Left ventricle myocardium superior (tissue), 1 donor: ENCODE results near the gene ARSG. TPM values are rescaled to one million over a fixed set of nuclear protein-coding genes. Genes with fewer than 3 reads are reported as not detected.

Experiments used
- ATAC-seq: fragments of 200-7000 bp; cut with Tn5 transposase; one replicate; pipeline ENCODE4 v1.9.1; 2020; ENCODE audit warnings: mild to moderate bottlenecking, moderate library complexity
- DNase-seq: peaks from one replicate; pipeline ENCODE4 v3.0.0-alpha.2; 2020
- intact Hi-C: fragments of 100-400 bp; cut with micrococcal nuclease; formaldehyde crosslinking; loops from one replicate; pipeline ENCODE4 v1.11.0; 2022
- total RNA-seq: library from RNA; stranded (reverse); fragmentation: NEBNext Ultra II Directional; extraction: Animal tissue kit (Norgen Biotek cat#: 25700); gene quantifications from one replicate; pipeline ENCODE4 v1.2.1, GENCODE V29; 2021
- donor health status: DM: no; HTN: yes; CAD: no; lungs with severe emphysema.

Gene ARSG
- total RNA-seq, 1 donor from 2014 or later, result 3.3 TPM

DNA sequence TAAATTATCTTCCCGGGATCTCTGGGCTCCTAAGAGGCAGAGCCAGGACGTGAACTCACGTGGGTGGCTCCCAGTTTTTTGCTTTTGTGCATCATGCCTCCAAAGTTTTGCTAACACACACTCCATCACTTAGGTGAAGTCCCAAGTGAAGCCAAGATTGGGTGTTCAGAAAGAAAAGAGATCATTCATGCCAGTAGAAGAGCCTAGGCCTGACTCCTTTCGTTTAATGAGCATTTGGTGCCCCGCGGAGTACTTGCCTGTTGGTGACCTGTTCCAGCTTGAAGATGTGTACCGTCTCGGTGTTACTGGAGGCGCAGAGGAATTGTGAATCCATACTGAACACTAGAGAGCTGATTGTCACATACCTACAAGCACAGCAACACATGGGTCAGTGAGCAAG is 141.9 kb downstream of the ARSG start:
- no peak for DNase-seq
- no peak for ATAC-seq
- intact Hi-C loops, result loop anchor here (10.0 kb wide), 1 partner anchor 168 kb away; no protein-coding TSS in a partner anchor

DNA sequence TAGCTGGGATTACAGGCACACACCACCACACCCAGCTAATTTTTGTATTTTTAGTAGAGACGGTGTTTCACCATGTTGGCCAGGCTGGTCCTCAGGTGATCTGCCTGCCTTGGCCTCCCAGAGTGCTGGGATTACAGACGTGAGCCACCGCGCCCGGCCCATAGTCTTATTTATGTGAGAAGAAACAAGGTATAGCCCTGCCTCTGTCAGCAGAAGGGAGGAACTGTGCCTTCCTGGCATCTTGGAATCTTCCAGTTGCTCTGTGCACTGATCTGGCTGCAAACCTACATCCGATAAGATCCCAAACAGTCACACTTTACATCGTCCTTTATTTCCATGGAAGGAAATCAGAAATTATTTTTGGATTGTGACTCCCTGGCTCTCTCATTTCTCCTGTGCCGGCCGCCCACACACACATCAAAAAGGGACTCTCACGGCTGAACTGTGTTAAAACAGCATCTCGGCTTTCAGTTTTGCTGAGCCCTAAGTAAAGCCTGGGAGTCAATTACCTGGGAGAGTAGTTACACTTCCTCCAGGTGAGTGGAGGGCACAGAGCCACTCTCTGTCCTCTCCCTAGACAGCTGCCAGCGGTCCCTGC is 142.7 kb downstream of the ARSG start:
- DNase-seq (no peak), ATAC-seq (no peak)
- intact Hi-C loops, result loop anchor here (10.0 kb wide), 1 partner anchor 169 kb away; no protein-coding TSS in a partner anchor

DNA sequence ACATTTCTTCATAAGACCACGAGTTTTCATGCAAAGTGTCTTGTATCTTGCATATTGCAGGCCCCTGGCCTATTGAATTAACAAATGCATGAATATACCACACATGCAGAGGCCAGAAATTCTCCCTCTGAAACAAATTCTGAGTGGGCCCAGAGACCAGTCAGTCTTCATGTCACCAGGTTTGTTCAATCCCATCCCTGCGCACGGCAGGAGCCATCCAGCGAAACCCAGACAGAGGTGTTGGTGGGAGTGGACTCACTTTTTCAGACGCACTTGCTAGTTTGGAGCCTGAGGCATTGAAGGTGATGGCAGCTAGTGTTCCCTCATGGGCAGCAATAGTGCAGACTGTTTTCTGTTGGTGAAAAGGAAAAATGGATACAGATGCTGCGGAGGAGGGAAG is 144.1 kb downstream of the ARSG start:
- intact Hi-C loops, result loop anchor here (10.0 kb wide), 1 partner anchor 171 kb away; no protein-coding TSS in a partner anchor
- DNase-seq (no peak), ATAC-seq (no peak)

DNA sequence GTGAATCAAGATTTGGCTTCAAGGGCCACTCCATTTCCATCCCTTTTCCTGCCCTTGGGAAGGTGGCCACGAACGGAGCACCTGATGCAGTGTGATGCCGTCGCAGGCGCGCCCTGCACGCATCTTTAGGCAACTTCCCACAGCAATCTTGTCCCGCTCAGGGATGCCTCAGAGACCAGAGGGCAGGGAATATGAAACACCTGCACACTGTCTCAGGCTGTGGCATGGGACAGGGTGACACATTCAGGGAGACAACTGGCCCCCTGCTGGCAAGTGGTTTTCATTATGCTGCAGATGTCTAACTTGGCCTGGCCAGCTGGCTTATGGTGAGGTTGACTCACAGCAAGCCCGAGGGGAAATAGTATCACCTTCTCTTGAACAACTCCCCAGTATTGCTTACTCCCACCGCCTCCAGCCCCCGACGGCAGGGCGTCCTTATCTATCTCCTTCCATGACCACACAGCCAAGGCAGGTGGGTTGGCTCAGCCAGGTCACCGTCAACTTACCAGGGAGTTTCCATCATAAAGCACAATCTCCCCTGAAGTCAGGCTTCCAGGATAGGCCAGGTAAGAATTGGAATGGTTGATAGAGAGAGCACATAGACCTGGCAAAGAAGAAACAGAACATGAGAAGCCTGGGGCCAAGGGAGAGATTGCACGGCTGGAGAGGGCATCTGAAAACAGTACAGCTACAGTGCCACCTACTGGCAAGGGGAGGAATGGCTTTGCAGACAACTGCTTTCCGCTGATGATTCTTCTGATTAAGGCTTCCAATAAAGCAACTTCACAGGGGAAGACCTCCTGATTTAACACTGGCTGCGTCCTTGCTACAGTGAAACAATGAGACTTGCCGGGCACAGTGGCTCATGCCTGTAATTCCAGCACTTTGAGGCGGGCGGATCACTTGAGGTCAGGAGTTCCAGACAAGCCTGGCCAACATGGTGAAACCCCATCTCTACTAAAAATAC is 144.9 kb downstream of the ARSG start:
- ATAC-seq, result peak; percentile 60
- intact Hi-C loops, result loop anchor here (10.0 kb wide), 1 partner anchor 171 kb away; no protein-coding TSS in a partner anchor
- DNase-seq, result peak; percentile 70

DNA sequence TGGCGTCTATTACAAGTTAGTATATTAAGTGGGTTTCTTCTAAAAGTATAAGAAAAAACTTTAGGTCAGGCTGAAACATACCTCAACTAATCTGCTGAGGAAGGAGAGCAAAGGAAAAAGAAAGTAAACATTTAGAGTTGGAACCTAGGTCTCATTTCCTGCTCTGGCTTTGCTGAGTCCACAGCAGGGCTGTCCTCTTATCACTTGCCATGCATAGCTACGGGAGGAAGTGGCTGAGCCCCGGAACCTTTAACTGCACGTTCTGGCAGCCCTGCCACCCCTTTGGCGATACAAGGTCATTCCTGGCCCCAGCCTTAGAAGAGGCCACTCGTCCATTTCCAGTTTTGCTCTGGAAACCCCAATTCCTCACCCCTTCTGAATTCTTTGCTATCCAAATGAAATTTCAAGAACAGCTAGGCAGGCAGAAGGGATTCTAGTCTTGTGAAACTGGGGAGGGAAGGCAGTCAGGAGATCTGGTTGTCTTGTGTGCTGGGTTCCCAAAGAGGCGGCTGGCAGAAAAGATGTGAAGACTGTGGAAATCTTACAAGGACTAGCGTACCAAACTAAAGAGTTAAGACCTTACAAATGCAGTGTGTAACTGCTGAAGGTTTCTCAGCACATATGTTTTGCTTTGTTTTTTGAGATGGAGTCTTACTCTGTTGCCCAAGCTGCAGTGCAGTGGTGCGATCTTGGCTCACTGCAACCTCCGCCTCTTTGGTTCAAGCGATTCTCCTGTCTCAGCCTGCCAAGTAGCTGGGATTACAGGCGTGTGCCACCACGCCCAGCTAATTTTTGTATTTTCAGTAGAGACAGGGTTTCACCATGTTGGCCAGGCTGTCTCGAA is 146.9 kb downstream of the ARSG start:
- intact Hi-C loops, result loop anchor here (10.0 kb wide), 1 partner anchor 173 kb away; no protein-coding TSS in a partner anchor
- ATAC-seq (peak; percentile 71), DNase-seq (peak; percentile 68)

DNA sequence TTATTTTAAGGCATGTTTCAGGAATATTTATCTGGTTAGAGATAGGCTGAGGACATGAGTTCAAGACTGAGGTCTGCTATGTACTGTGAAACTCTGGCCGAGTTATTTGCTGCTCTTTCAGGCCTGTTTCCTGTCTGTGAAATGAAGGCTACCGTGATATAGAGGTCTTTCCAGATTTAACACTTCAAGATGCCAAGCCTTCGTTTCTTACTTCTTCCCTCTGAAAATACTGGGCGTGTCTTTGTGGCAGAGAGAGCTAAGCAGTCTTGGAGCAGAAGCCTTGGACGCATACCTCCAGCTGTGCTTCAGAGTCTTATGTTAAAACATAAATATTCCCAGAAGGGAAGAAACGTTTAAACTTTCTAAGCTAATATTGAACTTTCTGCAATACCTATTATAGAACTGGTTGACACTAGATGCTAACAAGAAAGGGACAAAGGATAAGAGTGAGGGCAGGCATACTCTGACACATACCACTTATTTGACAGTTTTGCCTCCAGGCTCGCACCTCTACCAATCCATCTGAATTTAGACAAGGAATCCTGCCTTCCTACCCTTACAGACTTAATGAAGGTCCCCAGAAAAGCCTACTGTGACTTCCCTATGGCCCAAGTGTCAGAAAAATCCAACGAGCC is 148.5 kb downstream of the ARSG start:
- intact Hi-C loops, result loop anchor here (10.0 kb wide), 1 partner anchor 175 kb away; no protein-coding TSS in a partner anchor
- DNase-seq (no peak), ATAC-seq (no peak)

DNA sequence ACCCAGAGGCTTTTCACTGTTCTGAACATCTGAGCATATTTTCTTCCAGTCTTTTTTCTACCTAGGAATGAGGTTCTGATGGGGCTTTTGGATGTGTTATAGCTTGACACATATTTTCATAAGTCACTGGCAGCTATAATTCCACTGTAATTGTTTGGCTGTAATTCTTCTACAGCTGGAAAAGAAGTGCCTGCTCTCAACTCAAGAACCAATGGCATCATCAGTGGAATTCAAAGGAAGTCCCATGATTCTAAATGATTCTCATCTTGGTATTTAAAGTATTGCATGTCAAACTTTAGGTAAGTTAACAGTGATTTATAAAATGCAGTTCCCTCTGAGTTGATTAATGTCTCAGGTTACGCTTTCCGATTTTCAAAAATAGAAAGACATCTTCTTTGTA is 149.2 kb downstream of the ARSG start:
- intact Hi-C loops, result no loop called here
- DNase-seq (no peak), ATAC-seq (no peak)

DNA sequence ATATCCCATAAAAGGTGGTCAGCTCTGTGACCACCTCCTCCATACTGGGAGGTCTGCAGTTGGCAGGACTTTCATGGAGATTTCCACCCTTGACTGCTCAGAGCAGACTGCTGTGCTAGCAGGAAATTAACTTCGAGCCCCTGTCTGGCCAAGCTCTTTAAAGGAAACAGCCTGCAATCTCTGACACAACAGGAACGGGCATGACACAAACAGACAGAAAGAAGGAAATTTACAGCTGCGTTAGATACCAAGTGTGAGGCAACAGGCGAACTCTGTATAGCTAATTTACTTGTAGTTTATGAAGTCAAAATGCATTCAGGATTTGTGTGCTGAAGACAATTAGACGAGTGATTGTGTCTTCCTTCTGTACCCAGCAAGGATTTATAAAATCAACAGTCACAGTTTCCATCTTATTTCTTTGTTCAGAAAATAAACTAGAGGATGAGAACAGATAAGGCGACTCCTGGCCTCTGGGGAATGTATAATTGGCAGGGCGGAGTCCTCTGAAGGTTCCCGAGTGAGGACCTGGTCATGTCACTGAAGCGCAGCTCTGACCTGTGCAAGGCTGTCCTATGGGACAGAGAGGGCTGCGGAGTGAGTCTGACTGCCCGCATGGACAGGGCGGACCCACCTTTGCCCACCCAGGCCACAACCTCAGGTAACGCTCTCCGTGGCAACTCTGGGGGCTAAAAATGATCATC is 149.9 kb downstream of the ARSG start:
- ATAC-seq (peak; percentile 6), DNase-seq (no peak)
- intact Hi-C loops, result no loop called here

DNA sequence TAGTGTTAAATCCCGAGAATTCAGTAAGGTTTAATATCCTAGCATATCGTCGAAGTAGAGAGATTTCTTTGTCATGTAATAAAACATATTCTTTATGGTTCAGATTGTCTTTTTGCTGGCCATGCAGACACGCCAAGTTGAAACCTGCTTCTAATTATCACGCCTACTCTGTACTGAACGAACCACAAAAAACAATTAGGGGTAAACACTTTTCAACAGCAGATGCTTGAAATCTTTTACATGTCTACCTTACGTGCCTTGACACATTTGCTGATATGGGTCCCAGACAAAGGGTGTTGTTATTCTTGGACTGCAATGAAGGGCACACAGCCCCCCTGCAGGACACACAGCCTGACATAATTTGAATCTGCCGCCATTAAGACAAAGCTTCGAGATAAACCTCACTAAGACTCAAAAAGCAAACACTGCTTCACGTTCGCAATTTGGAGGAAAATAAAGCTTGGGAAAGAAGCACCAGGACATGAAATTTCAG is 152.7 kb downstream of the ARSG start:
- intact Hi-C loops, result no loop called here
- DNase-seq (no peak), ATAC-seq (no peak)

DNA sequence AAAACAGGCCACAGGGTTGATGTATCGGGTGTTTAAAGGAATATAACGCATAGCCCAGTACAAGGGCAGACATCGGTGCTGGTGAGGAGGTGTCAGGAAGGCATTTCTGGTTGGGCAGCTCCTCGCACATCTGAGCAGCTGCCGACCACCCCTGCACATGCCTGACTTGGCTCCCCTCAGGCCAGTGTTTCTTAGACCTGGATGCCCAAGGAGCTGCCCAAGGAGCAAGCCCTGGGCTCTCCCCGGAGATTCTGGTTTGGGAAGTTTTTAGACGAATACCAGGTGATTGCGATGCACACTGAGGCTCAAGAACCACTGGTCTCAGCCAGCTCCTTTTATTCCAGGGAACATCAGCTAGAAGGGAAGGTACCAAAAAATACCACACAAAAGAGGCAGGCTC is 154.4 kb downstream of the ARSG start:
- ATAC-seq, result no peak
- intact Hi-C loops, result no loop called here
- no peak for DNase-seq

DNA sequence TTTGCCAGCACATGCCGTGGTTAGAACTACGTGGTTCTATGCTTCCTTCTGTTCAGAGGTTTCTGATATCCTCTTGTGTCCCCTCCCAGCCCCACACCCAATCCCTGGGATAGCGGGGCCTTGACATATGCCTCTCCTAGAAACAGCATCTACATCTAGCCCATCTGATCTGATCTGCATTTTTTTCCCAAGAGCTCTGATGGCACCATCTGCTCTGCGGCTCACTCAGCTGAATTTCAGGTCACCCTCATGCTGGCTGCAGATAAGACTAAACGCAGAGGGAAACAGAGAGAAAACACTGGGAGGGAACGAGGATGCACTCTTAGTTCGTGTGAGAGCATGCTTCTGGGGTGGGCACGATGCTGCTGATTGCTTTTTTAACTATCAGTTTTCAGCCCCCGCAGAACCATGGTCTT is 155.3 kb downstream of the ARSG start:
- ATAC-seq (no peak), DNase-seq (no peak)
- intact Hi-C loops, result no loop called here

DNA sequence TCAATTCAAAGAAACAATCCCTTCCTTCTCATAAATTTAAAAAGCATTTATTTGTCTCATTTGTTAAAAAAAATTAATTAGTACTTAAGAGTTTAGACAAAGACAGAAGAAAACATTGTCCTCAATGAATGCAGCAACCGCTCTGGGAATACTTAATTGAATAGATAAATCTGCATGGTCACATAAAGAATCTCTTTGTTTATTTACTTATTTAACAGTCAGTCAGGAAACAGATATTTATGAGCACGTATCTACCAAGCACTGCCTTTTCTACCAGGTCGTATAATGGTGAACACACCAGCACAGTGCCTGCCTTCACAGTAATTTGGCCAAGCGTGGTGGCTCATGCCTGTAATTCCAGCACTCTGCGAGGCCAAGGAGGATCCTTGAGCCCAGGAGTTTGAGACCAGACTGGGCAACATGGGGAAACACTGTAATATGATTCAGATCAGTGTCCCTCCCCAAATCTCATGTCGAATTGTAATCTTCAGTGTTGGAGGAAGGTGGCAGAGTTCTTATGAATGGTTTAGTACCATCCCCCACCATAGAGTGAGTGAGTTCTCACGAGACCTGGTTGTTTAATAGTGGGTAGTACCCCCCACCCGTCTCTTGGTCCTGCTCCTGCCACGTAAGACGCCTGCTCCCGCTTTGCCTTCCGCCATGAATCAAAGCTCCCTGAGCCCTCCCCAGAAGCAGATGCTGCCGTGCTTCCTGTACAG is 157.9 kb downstream of the ARSG start:
- DNase-seq, result no peak
- ATAC-seq, result no peak

DNA sequence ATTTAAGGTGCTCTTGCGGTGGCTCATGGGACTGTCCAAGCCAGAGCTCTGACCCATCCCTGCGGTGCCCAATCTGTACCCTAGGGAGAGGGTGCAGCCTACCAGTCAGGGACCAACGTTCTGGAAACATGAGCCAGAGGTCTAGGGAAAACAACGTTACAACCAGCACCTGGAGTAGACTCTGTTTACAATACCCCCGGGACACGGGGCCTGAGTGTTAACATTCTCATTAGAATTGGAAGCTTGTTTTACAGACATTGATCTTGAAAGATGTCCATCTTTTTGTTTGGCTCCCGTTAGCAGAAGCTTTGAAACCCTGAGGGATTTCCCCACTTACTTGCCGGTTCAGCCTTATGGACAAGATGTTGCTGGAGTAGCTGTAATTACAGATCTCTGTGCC is 159.1 kb downstream of the ARSG start:
- intact Hi-C loops, result no loop called here
- DNase-seq (no peak), ATAC-seq (no peak)

More for the DNA sequence above, 157.9 kb downstream of the ARSG start:
- intact Hi-C loops, result no loop called here

DNA sequence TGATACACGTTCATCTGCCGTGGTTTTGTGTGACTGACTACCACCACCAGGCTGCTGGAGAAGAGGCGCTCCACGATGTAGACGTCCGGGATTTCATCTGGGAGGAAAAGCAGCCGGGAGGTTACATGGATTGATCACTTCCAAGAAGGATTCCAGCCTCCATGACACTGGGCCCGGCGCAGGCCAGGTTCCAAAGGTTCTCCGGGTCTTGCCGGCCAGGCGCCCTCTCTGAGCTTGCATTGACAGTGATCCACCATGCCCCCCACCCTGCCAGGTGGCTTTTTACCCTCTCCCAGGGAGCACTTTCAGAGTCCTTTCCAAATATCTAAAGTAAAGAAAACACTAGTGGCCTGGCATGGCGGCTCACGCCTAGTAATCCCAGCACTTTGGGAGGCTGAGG is 159.5 kb downstream of the ARSG start:
- DNase-seq (no peak), ATAC-seq (no peak)
- intact Hi-C loops, result no loop called here

DNA sequence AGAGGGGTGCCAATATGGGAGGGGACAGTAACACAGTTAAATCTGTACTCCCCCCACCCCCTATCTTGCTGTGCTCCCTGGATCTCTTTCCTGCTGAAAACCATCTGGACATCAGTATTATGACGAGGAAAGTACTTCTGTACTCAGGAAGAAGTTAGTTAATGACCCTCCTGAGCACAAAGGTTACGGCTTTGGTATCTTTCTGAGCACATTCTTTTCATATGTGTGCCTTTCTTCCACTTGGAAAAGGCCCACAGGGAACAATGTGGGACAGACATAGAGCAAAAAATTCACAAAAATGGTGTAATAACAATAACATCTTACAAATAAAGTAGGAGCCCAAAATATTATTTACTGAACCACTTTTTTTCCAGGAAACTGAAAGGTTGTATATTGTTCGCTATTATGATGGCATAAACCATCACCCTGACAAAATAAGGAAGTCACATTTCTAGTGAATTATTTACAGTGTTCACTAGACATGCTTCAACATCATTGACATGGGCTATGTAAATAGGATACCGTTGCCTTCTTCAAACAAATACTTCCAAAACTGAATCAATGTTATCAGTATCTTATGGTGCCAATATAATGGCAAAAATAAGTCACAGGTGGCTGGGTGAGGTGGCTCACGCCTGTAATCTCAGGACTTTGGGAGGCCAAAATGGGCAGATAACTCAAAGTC is 160.5 kb downstream of the ARSG start:
- intact Hi-C loops, result no loop called here
- DNase-seq (no peak), ATAC-seq (no peak)

DNA sequence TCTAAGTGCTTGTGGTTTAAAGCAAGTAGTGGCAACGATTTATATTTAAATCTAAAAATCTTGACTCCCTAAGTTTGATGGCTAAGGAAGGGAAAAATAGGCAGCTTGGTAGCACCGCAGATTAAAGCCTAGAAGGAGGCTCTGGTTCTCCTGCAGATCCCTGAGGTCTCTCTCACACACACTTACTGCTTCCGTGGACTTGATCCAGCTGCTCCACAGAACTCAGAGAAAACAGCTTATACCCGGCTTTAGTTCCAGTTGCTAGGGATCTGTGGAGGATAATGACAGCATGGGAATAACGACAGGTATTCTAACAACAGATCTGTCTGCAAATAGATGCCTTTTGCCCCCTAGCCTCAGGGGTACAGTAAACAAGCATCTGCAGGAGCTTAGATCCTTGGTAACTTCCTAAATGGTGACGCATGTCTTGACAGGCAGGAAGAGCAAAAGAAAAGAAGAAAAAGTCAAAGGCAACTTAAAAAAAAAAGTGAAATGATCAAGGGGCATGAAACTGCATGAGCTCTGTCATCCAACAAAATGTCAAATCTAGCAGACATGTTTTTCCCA is 161.5 kb downstream of the ARSG start:
- no peak for ATAC-seq
- DNase-seq, result no peak
- intact Hi-C loops, result no loop called here
